Stimulated activated naive CD4-positive, alpha-beta T cell (primary cell): ENCODE measurements around the gene CST9.

Experiments
- DNase-seq, 6 experiments: peaks; one replicate each; lab custom pipeline; 2025; lab: John Stamatoyannopoulos, UW

The CST9 gene

GRCh38 chr20:23605867-23606651 lies at the start of gene CST9:
Gene CST9 (minus strand): TSS chr20:23605917. CDS start chr20:23605864, 53 bp downstream.
- DNase-seq: no peak

GRCh38 chr20:23654717-23655116 lies 49.0 kb upstream of the CST9 start:
- no peak for DNase-seq

GRCh38 chr20:23654000-23654399 lies 48.3 kb upstream of the CST9 start:
- no peak for DNase-seq

- DNase-seq: no peak
Observed at GRCh38 chr20:23653400-23653938, 47.8 kb upstream of the CST9 start.

GRCh38 chr20:23652926-23653325 lies 47.2 kb upstream of the CST9 start:
- DNase-seq: no peak

- no peak for DNase-seq
Observed at GRCh38 chr20:23652371-23652770, 46.7 kb upstream of the CST9 start.

GRCh38 chr20:23651117-23651516 lies 45.4 kb upstream of the CST9 start:
- DNase-seq: no peak

GRCh38 chr20:23649830-23650417 lies 44.2 kb upstream of the CST9 start:
- DNase-seq: no peak

GRCh38 chr20:23649242-23649641 lies 43.5 kb upstream of the CST9 start:
- DNase-seq: no peak

- no peak for DNase-seq
Observed at GRCh38 chr20:23647346-23647745, 41.6 kb upstream of the CST9 start.

- no peak for DNase-seq
Observed at GRCh38 chr20:23646106-23646873, 40.6 kb upstream of the CST9 start.

- DNase-seq: no peak
Observed at GRCh38 chr20:23645575-23645974, 39.9 kb upstream of the CST9 start.

- DNase-seq: no peak
Observed at GRCh38 chr20:23644164-23644563, 38.4 kb upstream of the CST9 start.

GRCh38 chr20:23643659-23644058 lies 37.9 kb upstream of the CST9 start:
- DNase-seq: no peak

- DNase-seq: no peak
Observed at GRCh38 chr20:23641936-23642751, 36.4 kb upstream of the CST9 start.

- DNase-seq: no peak
Observed at GRCh38 chr20:23640671-23641667, 35.3 kb upstream of the CST9 start.

- no peak for DNase-seq
Observed at GRCh38 chr20:23640018-23640601, 34.4 kb upstream of the CST9 start.

GRCh38 chr20:23639490-23639958 lies 33.8 kb upstream of the CST9 start:
- DNase-seq: no peak

GRCh38 chr20:23638309-23638708 lies 32.6 kb upstream of the CST9 start:
- DNase-seq: no peak
